ENCODE results near the gene SLC22A31. TPM values are rescaled to one million over a fixed set of nuclear protein-coding genes. Genes with fewer than 3 reads are reported as not detected.

Gene SLC22A31
- total and polyA plus RNA-seq, 12 donors = 0.20 to 0.36 TPM; not detected in 10

DNA sequence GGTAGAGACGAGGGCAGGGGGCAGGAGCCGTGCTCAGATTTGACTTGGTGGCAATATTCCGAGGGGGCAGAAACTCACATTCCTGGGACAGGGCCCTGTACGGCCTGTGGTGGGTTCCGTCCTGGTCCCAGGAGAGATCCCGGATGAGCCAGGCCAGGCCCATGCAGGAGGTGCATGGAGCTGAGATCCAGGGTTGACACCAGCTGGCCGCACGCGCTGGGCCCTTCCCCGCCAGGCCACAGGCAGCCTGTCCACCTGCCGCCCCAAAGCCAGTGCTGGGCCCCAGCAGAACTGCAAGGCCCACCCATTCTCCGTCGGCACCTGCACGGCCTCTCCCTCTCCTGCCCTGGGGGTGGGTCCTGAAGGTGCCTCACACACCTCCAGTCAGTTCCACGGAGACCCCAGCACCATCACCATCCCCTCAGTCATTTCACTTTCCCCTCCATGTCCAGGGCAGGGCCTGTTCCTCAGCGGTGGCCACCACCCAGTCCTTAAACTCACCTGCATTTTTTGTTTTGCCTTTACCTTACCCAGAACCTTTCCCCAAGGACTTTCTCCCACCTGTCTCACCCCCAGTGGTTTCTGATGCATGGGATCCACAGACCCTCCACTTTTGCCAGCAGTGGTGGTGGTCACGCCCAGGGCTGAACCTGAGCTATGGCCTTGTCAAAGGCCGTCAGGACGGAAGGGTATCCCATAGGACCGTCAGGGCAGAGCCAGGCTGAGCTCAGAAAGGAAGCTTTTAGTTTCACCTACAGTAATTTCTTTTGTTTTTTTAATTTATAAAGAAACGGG, 53.9 kb downstream of the SLC22A31 start:
- H3K9me3 ChIP-seq = peaks cover 0 to 22% (median 7%) of the 10 kb centered on the region in 11 donors
- WGBS, 2 donors = 97% methylated on average over 19 to 21 of the region's 21 CpGs
- no peak for DNase-seq
- intact Hi-C loops (cut with DNase I) = no loop called here
- TF ChIP-seq, protein P1, sequence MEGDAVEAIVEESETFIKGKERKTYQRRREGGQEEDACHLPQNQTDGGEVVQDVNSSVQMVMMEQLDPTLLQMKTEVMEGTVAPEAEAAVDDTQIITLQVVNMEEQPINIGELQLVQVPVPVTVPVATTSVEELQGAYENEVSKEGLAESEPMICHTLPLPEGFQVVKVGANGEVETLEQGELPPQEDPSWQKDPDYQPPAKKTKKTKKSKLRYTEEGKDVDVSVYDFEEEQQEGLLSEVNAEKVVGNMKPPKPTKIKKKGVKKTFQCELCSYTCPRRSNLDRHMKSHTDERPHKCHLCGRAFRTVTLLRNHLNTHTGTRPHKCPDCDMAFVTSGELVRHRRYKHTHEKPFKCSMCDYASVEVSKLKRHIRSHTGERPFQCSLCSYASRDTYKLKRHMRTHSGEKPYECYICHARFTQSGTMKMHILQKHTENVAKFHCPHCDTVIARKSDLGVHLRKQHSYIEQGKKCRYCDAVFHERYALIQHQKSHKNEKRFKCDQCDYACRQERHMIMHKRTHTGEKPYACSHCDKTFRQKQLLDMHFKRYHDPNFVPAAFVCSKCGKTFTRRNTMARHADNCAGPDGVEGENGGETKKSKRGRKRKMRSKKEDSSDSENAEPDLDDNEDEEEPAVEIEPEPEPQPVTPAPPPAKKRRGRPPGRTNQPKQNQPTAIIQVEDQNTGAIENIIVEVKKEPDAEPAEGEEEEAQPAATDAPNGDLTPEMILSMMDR (IDR thresholded peaks at IDR 0.05) = no peak
- no peak overlapping the region for H3K4me3 ChIP-seq
- peaks cover 0 to 85% (median 37%) of the 10 kb centered on the region in 9 donors for H3K36me3 ChIP-seq
- H3K27ac ChIP-seq = no peak overlapping the region
- H3K27me3 ChIP-seq = no peaks in the 10 kb centered on the region
- no peaks in the 10 kb centered on the region for H3K4me1 ChIP-seq
- ATAC-seq = no peak

Other genes with a start within 250 kb of the SLC22A31 start
- gene CBFA2T3, start 223.3 kb downstream of the SLC22A31 start, total RNA-seq = 10 to 100 TPM in 2 of 10 donors, 1 to 10 TPM in 8; 3.1 to 14.9 (median 6.1) TPM
- 10 to 100 TPM in 1 of 2 donors, 1 to 10 TPM in 1; 6.0 to 17.6 TPM for gene CBFA2T3, start 223.3 kb downstream of the SLC22A31 start, polyA plus RNA-seq
- 10 to 100 TPM; 11.0 to 22.5 (median 17.8) TPM for gene ACSF3, start 106.7 kb downstream of the SLC22A31 start, total RNA-seq
- 10 to 100 TPM; 14.7 to 36.9 TPM for gene ACSF3, start 106.7 kb downstream of the SLC22A31 start, polyA plus RNA-seq
- gene CDH15, start 28.8 kb downstream of the SLC22A31 start, total RNA-seq = under 1 TPM in 2 of 10 donors, not detected in 8; 0.08 to 0.16 TPM
- under 1 TPM in 1 of 2 donors, not detected in 1; 0.45 TPM for gene CDH15, start 28.8 kb downstream of the SLC22A31 start, polyA plus RNA-seq
- 10 to 100 TPM in 2 of 10 donors, 1 to 10 TPM in 8; 5.9 to 11.3 (median 8.8) TPM for gene ZNF778, start 17.2 kb upstream of the SLC22A31 start, total RNA-seq
- 1 to 10 TPM; 1.7 to 1.8 TPM for gene ZNF778, start 17.2 kb upstream of the SLC22A31 start, polyA plus RNA-seq